HepG2 (cell line): ENCODE measurements around the gene EIF4G1. TPM values are rescaled to one million over a fixed set of nuclear protein-coding genes. Genes with fewer than 3 reads are reported as not detected.

Source experiments
- ATAC-seq: fragments of 200-7000 bp; cut with Tn5 transposase; 3 replicates; pipeline ENCODE4 v1.9.1; 2020; ENCODE audit warnings: mild to moderate bottlenecking, moderate library complexity
- BruUV-seq: library from RNA; stranded (reverse); fragments of 400-500 nt; replicated peaks from 2 replicates; lab custom pipeline; 2021; lab: Mats Ljungman, UMichigan
- CTCF ChIA-PET: fragments of 300-600 bp; formaldehyde crosslinking; extraction: SDS; loops from one replicate; lab custom pipeline; 2021; ENCODE audit warnings: low total read pairs, inconsistent platforms, low intra/inter-chr PET ratio; lab: Yijun Ruan, JAX
- POLR2A ChIA-PET: fragments of 350-600 bp; sonication (Branson Sonifier 250); formaldehyde crosslinking; loops from one replicate; lab custom pipeline; 2020; ENCODE audit warnings: antibody characterized with exemption, inconsistent platforms; lab: Yijun Ruan, JAX
- DNase-seq: peaks from one replicate; pipeline ENCODE4 v3.0.0-alpha.2; 2015; ENCODE audit warnings: low spot score
- FAIRE-seq: peaks from 3 replicates; lab custom pipeline; 2011; peaks lifted over from hg19 to GRCh38; lab: Jason Lieb, UNC
- H2AFZ ChIP-seq: one replicate; pipeline ENCODE4 v1.6.1; 2011; ENCODE audit warnings: low read length, inconsistent platforms
- H3K27ac ChIP-seq: fragments of 300-600 bp; 3 replicates; pipeline ENCODE4 v1.8.0; 2011; ENCODE audit warnings: mixed run types, mild to moderate bottlenecking, mixed read lengths, low read length, inconsistent platforms; ENCODE audit not compliant: insufficient read depth; ENCODE audit errors: extremely low read length
- H3K27me3 ChIP-seq, 2 experiments: fragments of 200-600 bp in 1 of 2; 2 replicates in 1 of 2; 3 replicates in 1 of 2; pipeline versions ENCODE4 v1.6.0 to v1.8.0; 2011; ENCODE audit warnings: low read length in 2 of 2, mild to moderate bottlenecking in 2 of 2, moderate library complexity in 2 of 2, inconsistent platforms in 1 of 2; ENCODE audit not compliant: insufficient read depth in 2 of 2, control insufficient read depth in 1 of 2
- H3K36me3 ChIP-seq, 2 experiments: fragments of 200-600 bp in 1 of 2; replicated peaks in 1 of 2; 2 replicates in 1 of 2; 3 replicates in 1 of 2; pipeline versions ENCODE4 v1.5.1 to v1.8.0; 2011; ENCODE audit warnings: low read length in 2 of 2, inconsistent platforms in 1 of 2; ENCODE audit not compliant: insufficient read depth in 2 of 2, control insufficient read depth in 1 of 2
- H3K4me1 ChIP-seq: 2 replicates; pipeline ENCODE4 v1.5.1; 2012; ENCODE audit warnings: low read length, inconsistent platforms; ENCODE audit not compliant: insufficient read depth
- H3K4me2 ChIP-seq: 2 replicates; pipeline ENCODE4 v1.6.0; 2011; ENCODE audit warnings: low read depth, low read length, inconsistent platforms
- H3K4me3 ChIP-seq, 3 experiments: fragments of 200-600 bp in 1 of 3; sonication (generic), shearing (Covaris generic) in 1 of 3; replicated peaks in 1 of 3; 2 replicates each; pipeline ENCODE4 v1.5.1; 2011 to 2016; ENCODE audit warnings: low read length in 3 of 3, inconsistent platforms in 2 of 3, low read depth in 2 of 3, mild to moderate bottlenecking in 2 of 3, control low read depth in 1 of 3, mixed read lengths in 1 of 3; ENCODE audit not compliant: insufficient read depth in 1 of 3
- H3K79me2 ChIP-seq: one replicate; pipeline ENCODE4 v1.6.1; 2011; ENCODE audit warnings: low read length, inconsistent platforms; ENCODE audit not compliant: insufficient read depth
- H3K9ac ChIP-seq: 2 replicates; pipeline ENCODE4 v1.6.0; 2011; ENCODE audit warnings: mild to moderate bottlenecking, low read depth, low read length, inconsistent platforms; ENCODE audit not compliant: insufficient read depth
- H3K9me3 ChIP-seq: 2 replicates; pipeline ENCODE4 v1.5.1; 2012; ENCODE audit warnings: mild to moderate bottlenecking, low read length
- H4K20me1 ChIP-seq: 2 replicates; pipeline ENCODE4 v1.6.0; 2011; ENCODE audit warnings: inconsistent platforms, mild to moderate bottlenecking, low read length, moderate library complexity; ENCODE audit not compliant: insufficient read depth
- BHLHE40 ChIP-seq: IDR thresholded peaks from 2 replicates; pipeline ENCODE4 v1.6.1; 2011; ENCODE audit warnings: low read length, improper control_type of control experiment
- KLF12 ChIP-seq: sonication (generic); formaldehyde crosslinking; IDR thresholded peaks from 2 replicates; pipeline ENCODE4 v1.4.0; 2020; ENCODE audit warnings: missing genetic modification reagents, borderline replicate concordance
- MTA1 ChIP-seq: sonication (generic); formaldehyde crosslinking; IDR thresholded peaks from 2 replicates; pipeline ENCODE4 v1.4.0; 2020; ENCODE audit warnings: missing genetic modification reagents, mild to moderate bottlenecking, borderline replicate concordance
- PCBP1 ChIP-seq: fragments of 200-400 bp; formaldehyde crosslinking; IDR thresholded peaks from 2 replicates; pipeline ENCODE4 v1.6.1; 2017; ENCODE audit warnings: mild to moderate bottlenecking, low read depth, low read length, borderline replicate concordance
- POLR2AphosphoS5 ChIP-seq: IDR thresholded peaks from 2 replicates; pipeline ENCODE4 v1.6.1; 2012; ENCODE audit warnings: low read depth, low read length
- SMAD3 ChIP-seq: sonication (generic); formaldehyde crosslinking; IDR thresholded peaks from 2 replicates; pipeline ENCODE4 v1.4.0; 2020; ENCODE audit warnings: missing genetic modification reagents
- ZBTB20 ChIP-seq: sonication (generic); formaldehyde crosslinking; IDR thresholded peaks from 2 replicates; pipeline ENCODE4 v1.8.1; 2023; ENCODE audit warnings: missing genetic modification reagents, low read depth, mild to moderate bottlenecking, borderline replicate concordance
- ZFP36L2 ChIP-seq: sonication (generic); formaldehyde crosslinking; IDR thresholded peaks from 2 replicates; pipeline ENCODE4 v1.4.0; 2020; ENCODE audit warnings: missing genetic modification reagents
- ZMYM4 ChIP-seq: sonication (generic); formaldehyde crosslinking; IDR thresholded peaks from 2 replicates; pipeline ENCODE4 v1.8.1; 2023; ENCODE audit warnings: mild to moderate bottlenecking, missing genetic modification reagents
- ZNF34 ChIP-seq: sonication (generic); formaldehyde crosslinking; IDR thresholded peaks from 2 replicates; pipeline ENCODE4 v1.4.0; 2020; ENCODE audit warnings: mild to moderate bottlenecking, missing genetic modification reagents, borderline replicate concordance
- ZNF543 ChIP-seq: sonication (generic); formaldehyde crosslinking; IDR thresholded peaks from 2 replicates; pipeline ENCODE4 v1.4.0; 2020; ENCODE audit warnings: mild to moderate bottlenecking, missing genetic modification reagents
- WGBS: methylation state at CpG from one replicate; pipeline ENCODE4 v1.1.6; 2017; ENCODE audit warnings: low lambda C conversion rate; 5-methylcytosine and 5-hydroxymethylcytosine counted together
- in situ Hi-C: cut with HindIII; loops from 2 replicates; pipeline ENCODE4 v1.10.0; 2017; ENCODE audit warnings: low pct_unique_long_range_greater_than_20kb; ENCODE audit not compliant: extremely low pct_ligation_motif_present
- intact Hi-C: fragments of 100-400 bp; cut with micrococcal nuclease; formaldehyde crosslinking; loops from one replicate; pipeline ENCODE4 v1.10.0; 2022; ENCODE audit not compliant: unreplicated experiment
- polyA plus RNA-seq, 8 experiments: library from polyadenylated mRNA; depleted of rRNA in 3 of 8; stranded (reverse) in 7 of 8; unstranded in 1 of 8; fragments of >200 nt; fragmentation: Illumina TruSeq in 4 of 8; extraction: Trizol in 4 of 8; gene quantifications; 2 replicates each; pipeline versions ENCODE4 v1.2.1 to v1.2.3, GENCODE V29; 2011 to 2016; ENCODE audit warnings: low read depth in 4 of 8, missing spikeins in 1 of 8, mixed read lengths in 1 of 8; ENCODE audit not compliant: insufficient read depth in 1 of 8
- total RNA-seq, 5 experiments: library from RNA; depleted of rRNA; stranded (reverse); fragments of >200 nt; fragmentation: Illumina TruSeq; extraction: Trizol; gene quantifications; 2 replicates each; pipeline ENCODE4 v1.2.3, GENCODE V29; 2016; ENCODE audit warnings: low read depth in 1 of 5
- TF ChIP-seq, protein P1 (sequence below): sonication (generic); formaldehyde crosslinking; IDR thresholded peaks from 2 replicates; pipeline ENCODE4 v1.8.0; 2022; ENCODE audit warnings: missing genetic modification reagents, mild to moderate bottlenecking, moderate library complexity, borderline replicate concordance
- TF ChIP-seq, protein P2 (sequence below): fragments of 450-650 bp; IDR thresholded peaks from 2 replicates; pipeline ENCODE4 v1.6.1; 2016
- TF ChIP-seq, protein P3 (sequence below): sonication (generic); formaldehyde crosslinking; IDR thresholded peaks from 2 replicates; pipeline ENCODE4 v1.5.0; 2020; ENCODE audit warnings: mild to moderate bottlenecking, missing genetic modification reagents
- TF ChIP-seq, protein P4 (sequence below): sonication (generic); formaldehyde crosslinking; IDR thresholded peaks from 2 replicates; pipeline ENCODE4 v1.5.1; 2020; ENCODE audit warnings: mild to moderate bottlenecking, moderate library complexity, missing genetic modification reagents

Gene EIF4G1
- total and polyA plus RNA-seq, 2 of the 13 experiments (the other 11 are each of a cell fraction or from before 2014, with no cell fraction given) = 208 to 213 TPM

DNA sequence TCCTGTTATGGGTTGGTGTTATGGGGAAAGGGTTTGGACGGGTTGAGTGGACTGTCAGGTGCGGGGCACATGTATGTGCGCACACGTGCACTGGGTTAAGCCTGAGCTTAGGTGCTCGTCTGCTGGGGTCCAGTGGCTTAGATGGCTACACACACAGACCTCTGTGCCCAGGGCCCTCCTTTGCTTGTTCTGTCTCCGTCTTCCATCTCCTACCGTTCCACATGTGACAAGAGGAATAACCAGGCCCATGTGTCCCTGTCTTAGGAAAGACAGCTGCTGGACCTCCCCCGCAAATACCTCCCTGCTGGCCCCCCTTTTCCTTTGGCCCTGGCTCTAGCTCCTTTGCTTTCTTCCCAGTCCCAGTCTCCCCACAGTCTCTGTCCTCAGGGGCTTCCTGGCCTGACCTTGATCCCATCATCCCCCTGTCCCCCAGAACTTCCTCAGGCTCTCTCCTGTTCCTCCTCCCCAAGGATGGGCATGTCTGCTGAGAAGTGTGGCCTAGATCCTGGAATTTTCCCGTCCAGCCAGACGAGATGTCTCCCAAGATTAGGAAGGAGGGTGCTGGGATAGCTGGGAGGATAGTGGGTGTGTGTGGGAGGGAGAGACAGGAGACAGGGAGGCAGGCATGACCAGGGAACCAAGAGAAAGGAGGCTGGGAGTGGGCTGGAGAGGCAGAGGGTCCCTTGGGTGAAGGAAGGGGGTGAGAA lies 64.4 kb downstream of the EIF4G1 start:
- H3K4me2 ChIP-seq = peak overlapping the region; percentile 97
- in situ Hi-C loops (loop anchor here (10.0 kb wide), 2 partner anchors 86 to 136 kb away; no protein-coding TSS in a partner anchor), intact Hi-C loops (loop anchor here (2.0 kb wide), 1 partner anchor 38 kb away; no protein-coding TSS in a partner anchor)
- peaks cover 27% of the 10 kb centered on the region for H3K4me1 ChIP-seq
- H2AFZ ChIP-seq = no peak overlapping the region
- peaks cover 25% of the 10 kb centered on the region for H3K79me2 ChIP-seq
- H3K9me3 ChIP-seq = no peaks in the 10 kb centered on the region
- H3K4me3 ChIP-seq = peak overlapping the region; percentile 79 to 90 (median 90)
- WGBS = 2% methylated on average over 10 of the region's 10 CpGs
- peaks cover 9 to 28% of the 10 kb centered on the region in 2 experiments; a peak in 4 of 5 replicates for H3K36me3 ChIP-seq
- peak overlapping the region; percentile 83 for H3K9ac ChIP-seq
- TSS peak; percentile 87 for BruUV-seq
- ATAC-seq (peak; percentile 18), DNase-seq (no peak), FAIRE-seq (no peak)
- H4K20me1 ChIP-seq = 0 out of 2 replicates have a peak, but pooled peaks cover 3% of the 10 kb centered on the region
- no peaks in the 10 kb centered on the region; a peak in 1 of 5 replicates for H3K27me3 ChIP-seq
- H3K27ac ChIP-seq = peak overlapping the region; percentile 90
- ChIA-PET CTCF (no interaction called here), POLR2A (interaction anchor here (1.1 to 2.4 kb wide), 6 partner anchors 11 to 333 kb away, joined by 3 to 14 read pairs (median 6); partner anchors contain the start of genes CLCN2 and POLR2H)
- TF ChIP-seq, protein P1, sequence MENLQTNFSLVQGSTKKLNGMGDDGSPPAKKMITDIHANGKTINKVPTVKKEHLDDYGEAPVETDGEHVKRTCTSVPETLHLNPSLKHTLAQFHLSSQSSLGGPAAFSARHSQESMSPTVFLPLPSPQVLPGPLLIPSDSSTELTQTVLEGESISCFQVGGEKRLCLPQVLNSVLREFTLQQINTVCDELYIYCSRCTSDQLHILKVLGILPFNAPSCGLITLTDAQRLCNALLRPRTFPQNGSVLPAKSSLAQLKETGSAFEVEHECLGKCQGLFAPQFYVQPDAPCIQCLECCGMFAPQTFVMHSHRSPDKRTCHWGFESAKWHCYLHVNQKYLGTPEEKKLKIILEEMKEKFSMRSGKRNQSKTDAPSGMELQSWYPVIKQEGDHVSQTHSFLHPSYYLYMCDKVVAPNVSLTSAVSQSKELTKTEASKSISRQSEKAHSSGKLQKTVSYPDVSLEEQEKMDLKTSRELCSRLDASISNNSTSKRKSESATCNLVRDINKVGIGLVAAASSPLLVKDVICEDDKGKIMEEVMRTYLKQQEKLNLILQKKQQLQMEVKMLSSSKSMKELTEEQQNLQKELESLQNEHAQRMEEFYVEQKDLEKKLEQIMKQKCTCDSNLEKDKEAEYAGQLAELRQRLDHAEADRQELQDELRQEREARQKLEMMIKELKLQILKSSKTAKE = 0 out of 2 replicates have a peak, but pooled peaks have one; percentile 17
- TF ChIP-seq ZMYM4 (CRISPR knock-in tag) = no peak
- no peak for TF ChIP-seq ZBTB20 (CRISPR knock-in tag)
- 0 out of 2 replicates have a peak, but pooled peaks have one; percentile 33 for TF ChIP-seq BHLHE40
- TF ChIP-seq SMAD3 (CRISPR knock-in tag) = no peak
- no peak for TF ChIP-seq PCBP1
- TF ChIP-seq, protein P2, sequence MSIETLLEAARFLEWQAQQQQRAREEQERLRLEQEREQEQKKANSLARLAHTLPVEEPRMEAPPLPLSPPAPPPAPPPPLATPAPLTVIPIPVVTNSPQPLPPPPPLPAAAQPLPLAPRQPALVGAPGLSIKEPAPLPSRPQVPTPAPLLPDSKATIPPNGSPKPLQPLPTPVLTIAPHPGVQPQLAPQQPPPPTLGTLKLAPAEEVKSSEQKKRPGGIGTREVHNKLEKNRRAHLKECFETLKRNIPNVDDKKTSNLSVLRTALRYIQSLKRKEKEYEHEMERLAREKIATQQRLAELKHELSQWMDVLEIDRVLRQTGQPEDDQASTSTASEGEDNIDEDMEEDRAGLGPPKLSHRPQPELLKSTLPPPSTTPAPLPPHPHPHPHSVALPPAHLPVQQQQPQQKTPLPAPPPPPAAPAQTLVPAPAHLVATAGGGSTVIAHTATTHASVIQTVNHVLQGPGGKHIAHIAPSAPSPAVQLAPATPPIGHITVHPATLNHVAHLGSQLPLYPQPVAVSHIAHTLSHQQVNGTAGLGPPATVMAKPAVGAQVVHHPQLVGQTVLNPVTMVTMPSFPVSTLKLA = peak; percentile 22; the same call in 1 of the 2 replicates
- no peak for TF ChIP-seq ZNF543 (CRISPR knock-in tag)
- no peak for TF ChIP-seq POLR2AphosphoS5
- TF ChIP-seq ZFP36L2 (CRISPR knock-in tag) = no peak
- no peak for TF ChIP-seq ZNF34 (CRISPR knock-in tag)
- TF ChIP-seq, protein P3, sequence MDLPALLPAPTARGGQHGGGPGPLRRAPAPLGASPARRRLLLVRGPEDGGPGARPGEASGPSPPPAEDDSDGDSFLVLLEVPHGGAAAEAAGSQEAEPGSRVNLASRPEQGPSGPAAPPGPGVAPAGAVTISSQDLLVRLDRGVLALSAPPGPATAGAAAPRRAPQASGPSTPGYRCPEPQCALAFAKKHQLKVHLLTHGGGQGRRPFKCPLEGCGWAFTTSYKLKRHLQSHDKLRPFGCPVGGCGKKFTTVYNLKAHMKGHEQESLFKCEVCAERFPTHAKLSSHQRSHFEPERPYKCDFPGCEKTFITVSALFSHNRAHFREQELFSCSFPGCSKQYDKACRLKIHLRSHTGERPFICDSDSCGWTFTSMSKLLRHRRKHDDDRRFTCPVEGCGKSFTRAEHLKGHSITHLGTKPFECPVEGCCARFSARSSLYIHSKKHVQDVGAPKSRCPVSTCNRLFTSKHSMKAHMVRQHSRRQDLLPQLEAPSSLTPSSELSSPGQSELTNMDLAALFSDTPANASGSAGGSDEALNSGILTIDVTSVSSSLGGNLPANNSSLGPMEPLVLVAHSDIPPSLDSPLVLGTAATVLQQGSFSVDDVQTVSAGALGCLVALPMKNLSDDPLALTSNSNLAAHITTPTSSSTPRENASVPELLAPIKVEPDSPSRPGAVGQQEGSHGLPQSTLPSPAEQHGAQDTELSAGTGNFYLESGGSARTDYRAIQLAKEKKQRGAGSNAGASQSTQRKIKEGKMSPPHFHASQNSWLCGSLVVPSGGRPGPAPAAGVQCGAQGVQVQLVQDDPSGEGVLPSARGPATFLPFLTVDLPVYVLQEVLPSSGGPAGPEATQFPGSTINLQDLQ (CRISPR knock-in tag) = no peak
- TF ChIP-seq MTA1 (CRISPR knock-in tag) = no peak
- TF ChIP-seq, protein P4, sequence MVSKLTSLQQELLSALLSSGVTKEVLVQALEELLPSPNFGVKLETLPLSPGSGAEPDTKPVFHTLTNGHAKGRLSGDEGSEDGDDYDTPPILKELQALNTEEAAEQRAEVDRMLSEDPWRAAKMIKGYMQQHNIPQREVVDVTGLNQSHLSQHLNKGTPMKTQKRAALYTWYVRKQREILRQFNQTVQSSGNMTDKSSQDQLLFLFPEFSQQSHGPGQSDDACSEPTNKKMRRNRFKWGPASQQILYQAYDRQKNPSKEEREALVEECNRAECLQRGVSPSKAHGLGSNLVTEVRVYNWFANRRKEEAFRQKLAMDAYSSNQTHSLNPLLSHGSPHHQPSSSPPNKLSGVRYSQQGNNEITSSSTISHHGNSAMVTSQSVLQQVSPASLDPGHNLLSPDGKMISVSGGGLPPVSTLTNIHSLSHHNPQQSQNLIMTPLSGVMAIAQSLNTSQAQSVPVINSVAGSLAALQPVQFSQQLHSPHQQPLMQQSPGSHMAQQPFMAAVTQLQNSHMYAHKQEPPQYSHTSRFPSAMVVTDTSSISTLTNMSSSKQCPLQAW = 0 out of 2 replicates have a peak, but pooled peaks have one; percentile 30
- TF ChIP-seq KLF12 = no peak
